ENCODE data around the gene FAAH2.

DNA sequence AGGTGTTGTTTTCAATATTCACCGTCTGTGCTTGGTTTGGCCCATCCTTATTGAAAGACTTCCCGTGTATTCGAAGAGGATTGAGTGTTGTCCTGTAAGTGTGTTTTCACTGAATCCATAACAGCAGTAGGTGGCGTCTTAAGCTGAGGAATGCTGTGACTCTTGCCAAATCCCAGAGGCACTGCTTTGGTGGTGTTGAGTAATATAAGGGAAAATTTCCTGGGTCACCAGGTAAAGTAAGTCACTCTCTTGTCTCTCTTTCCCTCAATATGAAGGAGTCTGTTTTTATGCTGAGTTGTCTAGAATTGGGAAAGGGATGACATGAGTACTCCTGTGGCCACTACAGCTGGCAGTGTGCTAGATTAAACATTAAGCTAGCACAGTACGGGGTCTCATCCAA lies 158.6 kb downstream of the FAAH2 start:
- TF ChIP-seq, protein P1, sequence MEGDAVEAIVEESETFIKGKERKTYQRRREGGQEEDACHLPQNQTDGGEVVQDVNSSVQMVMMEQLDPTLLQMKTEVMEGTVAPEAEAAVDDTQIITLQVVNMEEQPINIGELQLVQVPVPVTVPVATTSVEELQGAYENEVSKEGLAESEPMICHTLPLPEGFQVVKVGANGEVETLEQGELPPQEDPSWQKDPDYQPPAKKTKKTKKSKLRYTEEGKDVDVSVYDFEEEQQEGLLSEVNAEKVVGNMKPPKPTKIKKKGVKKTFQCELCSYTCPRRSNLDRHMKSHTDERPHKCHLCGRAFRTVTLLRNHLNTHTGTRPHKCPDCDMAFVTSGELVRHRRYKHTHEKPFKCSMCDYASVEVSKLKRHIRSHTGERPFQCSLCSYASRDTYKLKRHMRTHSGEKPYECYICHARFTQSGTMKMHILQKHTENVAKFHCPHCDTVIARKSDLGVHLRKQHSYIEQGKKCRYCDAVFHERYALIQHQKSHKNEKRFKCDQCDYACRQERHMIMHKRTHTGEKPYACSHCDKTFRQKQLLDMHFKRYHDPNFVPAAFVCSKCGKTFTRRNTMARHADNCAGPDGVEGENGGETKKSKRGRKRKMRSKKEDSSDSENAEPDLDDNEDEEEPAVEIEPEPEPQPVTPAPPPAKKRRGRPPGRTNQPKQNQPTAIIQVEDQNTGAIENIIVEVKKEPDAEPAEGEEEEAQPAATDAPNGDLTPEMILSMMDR (IDR thresholded peaks at IDR 0.05; ENCODE audit: extremely low read depth in 1 of 2, insufficient read depth in 1 of 2, low read depth in 1 of 2, low read length in 2 of 2) = no peak
- TF ChIP-seq POLR2AphosphoS5 (IDR thresholded peaks at IDR 0.05; ENCODE audit: insufficient read depth, low read depth, low read length) (no peak), POLR2A (IDR thresholded peaks at IDR 0.05; ENCODE audit: low read depth, low read length) (no peak), EZH2 (IDR thresholded peaks at IDR 0.05; ENCODE audit: borderline replicate concordance, low read depth, low read length, severe bottlenecking) (no peak), JUN (IDR thresholded peaks at IDR 0.05; ENCODE audit: borderline replicate concordance, insufficient read depth, insufficient read length, low read depth) (no peak)
- TF ChIP-seq, protein P2, sequence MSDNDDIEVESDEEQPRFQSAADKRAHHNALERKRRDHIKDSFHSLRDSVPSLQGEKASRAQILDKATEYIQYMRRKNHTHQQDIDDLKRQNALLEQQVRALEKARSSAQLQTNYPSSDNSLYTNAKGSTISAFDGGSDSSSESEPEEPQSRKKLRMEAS (IDR thresholded peaks at IDR 0.05; ENCODE audit: insufficient read depth, insufficient read length) = no peak

All from endothelial cell of umbilical vein (primary cell).